Activated effector memory CD4-positive, alpha-beta T cell treated with anti-CD3 and anti-CD28 coated beads, Interleukin-2, amount 50 U/mL, for 16 hours (primary cell): Measurements from ENCODE around the gene CHMP1B.

ENCODE experiments used
- DNase-seq: peaks from one replicate; pipeline ENCODE4 v3.0.0-alpha.2; 2020

CHMP1B gene

GRCh38 chr18:11851146-11851805, at the start of gene CHMP1B:
TSS of gene CHMP1B (plus strand) at chr18:11851413. CDS start at chr18:11851512, 99 bp downstream.
- DNase-seq = peak; percentile 99

GRCh38 chr18:11801573-11801972, 49.6 kb upstream of the CHMP1B start:
- DNase-seq = no peak

GRCh38 chr18:11802158-11802557, 49.1 kb upstream of the CHMP1B start:
- DNase-seq = no peak

GRCh38 chr18:11802586-11802985, 48.6 kb upstream of the CHMP1B start:
- DNase-seq = no peak

GRCh38 chr18:11807233-11807632, 44.0 kb upstream of the CHMP1B start:
- no peak for DNase-seq

- DNase-seq = no peak
Measured at GRCh38 chr18:11808001-11808855, 43.0 kb upstream of the CHMP1B start.

- DNase-seq = no peak
Measured at GRCh38 chr18:11809895-11810294, 41.3 kb upstream of the CHMP1B start.

GRCh38 chr18:11810379-11810778, 40.8 kb upstream of the CHMP1B start:
- DNase-seq = no peak

- no peak for DNase-seq
Measured at GRCh38 chr18:11811009-11811408, 40.2 kb upstream of the CHMP1B start.

- DNase-seq = no peak
Measured at GRCh38 chr18:11817229-11817628, 34.0 kb upstream of the CHMP1B start.

GRCh38 chr18:11818486-11819203, 32.6 kb upstream of the CHMP1B start:
- DNase-seq = no peak

GRCh38 chr18:11819938-11820337, 31.3 kb upstream of the CHMP1B start:
- no peak for DNase-seq

GRCh38 chr18:11820697-11821096, 30.5 kb upstream of the CHMP1B start:
- no peak for DNase-seq

- DNase-seq = no peak
Measured at GRCh38 chr18:11821208-11821607, 30.0 kb upstream of the CHMP1B start.

- no peak for DNase-seq
Measured at GRCh38 chr18:11821643-11822237, 29.5 kb upstream of the CHMP1B start.

GRCh38 chr18:11823545-11823944, 27.7 kb upstream of the CHMP1B start:
- DNase-seq = no peak

- DNase-seq = no peak
Measured at GRCh38 chr18:11826836-11827235, 24.4 kb upstream of the CHMP1B start.

- DNase-seq = no peak
Measured at GRCh38 chr18:11828786-11829432, 22.3 kb upstream of the CHMP1B start.

- no peak for DNase-seq
Measured at GRCh38 chr18:11830585-11830984, 20.6 kb upstream of the CHMP1B start.

GRCh38 chr18:11831921-11832320, 19.3 kb upstream of the CHMP1B start:
- no peak for DNase-seq

GRCh38 chr18:11834772-11835171, 16.4 kb upstream of the CHMP1B start:
- no peak for DNase-seq

- no peak for DNase-seq
Measured at GRCh38 chr18:11839556-11839955, 11.7 kb upstream of the CHMP1B start.

- no peak for DNase-seq
Measured at GRCh38 chr18:11840493-11840892, 10.7 kb upstream of the CHMP1B start.
